Astrocyte (in vitro differentiated cells and primary cell): ENCODE results near the gene ANKRD33B. TPM values are rescaled to one million over a fixed set of nuclear protein-coding genes. Genes with fewer than 3 reads are reported as not detected.
A peak's percentile ranks its signal among the peaks of the same experiment; 100 is the strongest.

Experiments
- DNase-seq: peaks from one replicate; pipeline ENCODE4 v3.0.0-alpha.2; 2010; ENCODE audit warnings: low read depth
- FAIRE-seq: peaks from 2 replicates; lab custom pipeline; 2011; peaks lifted over from hg19 to GRCh38; lab: Jason Lieb, UNC
- H2AFZ ChIP-seq: 2 replicates; pipeline ENCODE4 v1.6.0; 2012; ENCODE audit warnings: low read depth, low read length, inconsistent platforms
- H3K27ac ChIP-seq: 2 replicates; pipeline ENCODE4 v1.5.1; 2011; ENCODE audit warnings: low read depth, low read length, inconsistent platforms
- H3K27me3 ChIP-seq: 2 replicates; pipeline ENCODE4 v1.6.0; 2011; ENCODE audit warnings: low read length, inconsistent platforms; ENCODE audit not compliant: insufficient read depth
- H3K36me3 ChIP-seq: 2 replicates; pipeline ENCODE4 v1.5.1; 2011; ENCODE audit warnings: low read length, inconsistent platforms; ENCODE audit not compliant: insufficient read depth
- H3K4me1 ChIP-seq: 2 replicates; pipeline ENCODE4 v1.5.1; 2011; ENCODE audit warnings: low read length, inconsistent platforms; ENCODE audit not compliant: insufficient read depth
- H3K4me2 ChIP-seq: 2 replicates; pipeline ENCODE4 v1.6.0; 2012; ENCODE audit warnings: low read length, inconsistent platforms
- H3K4me3 ChIP-seq: 2 replicates; pipeline ENCODE4 v1.5.1; 2011; ENCODE audit warnings: low read depth, mild to moderate bottlenecking, low read length, inconsistent platforms; ENCODE audit not compliant: insufficient read depth
- H3K79me2 ChIP-seq: 2 replicates; pipeline ENCODE4 v1.6.0; 2012; ENCODE audit warnings: mild to moderate bottlenecking, low read length, inconsistent platforms; ENCODE audit not compliant: insufficient read depth
- H3K9ac ChIP-seq: 2 replicates; pipeline ENCODE4 v1.6.0; 2012; ENCODE audit warnings: mild to moderate bottlenecking, low read length, inconsistent platforms
- H3K9me3 ChIP-seq: 2 replicates; pipeline ENCODE4 v1.5.1; 2012; ENCODE audit warnings: low read depth, mild to moderate bottlenecking, low read length, inconsistent platforms; ENCODE audit not compliant: insufficient read depth
- H4K20me1 ChIP-seq: 2 replicates; pipeline ENCODE4 v1.6.0; 2012; ENCODE audit warnings: low read length, inconsistent platforms; ENCODE audit not compliant: insufficient read depth
- H3K27ac Mint-ChIP-seq: one replicate; pipeline ENCODE4 v1.8.0; 2021; ENCODE audit warnings: mild to moderate bottlenecking, mixed read lengths; ENCODE audit not compliant: unreplicated experiment
- H3K27me3 Mint-ChIP-seq: one replicate; pipeline ENCODE4 v1.8.0; 2021; ENCODE audit warnings: low read depth, mixed read lengths; ENCODE audit not compliant: unreplicated experiment
- H3K36me3 Mint-ChIP-seq: one replicate; pipeline ENCODE4 v1.8.0; 2021; ENCODE audit warnings: low read depth, mixed read lengths; ENCODE audit not compliant: unreplicated experiment
- H3K4me1 Mint-ChIP-seq: one replicate; pipeline ENCODE4 v1.8.0; 2021; ENCODE audit warnings: low read depth, mixed read lengths; ENCODE audit not compliant: unreplicated experiment
- H3K4me3 Mint-ChIP-seq: one replicate; pipeline ENCODE4 v1.8.0; 2021; ENCODE audit warnings: mild to moderate bottlenecking, moderate library complexity, mixed read lengths; ENCODE audit not compliant: unreplicated experiment
- H3K9me3 Mint-ChIP-seq: one replicate; pipeline ENCODE4 v1.8.0; 2021; ENCODE audit warnings: mild to moderate bottlenecking, mixed read lengths; ENCODE audit not compliant: unreplicated experiment
- CTCF ChIP-seq: IDR thresholded peaks from 2 replicates; pipeline ENCODE4 v1.5.1; 2011; ENCODE audit warnings: low read depth, mild to moderate bottlenecking, inconsistent platforms, low read length, moderate library complexity; ENCODE audit not compliant: insufficient read depth
- EZH2 ChIP-seq: IDR thresholded peaks from 2 replicates; pipeline ENCODE4 v1.6.1; 2012; ENCODE audit warnings: mild to moderate bottlenecking, low read length, inconsistent platforms; ENCODE audit not compliant: insufficient read depth
- total RNA-seq: library from RNA; stranded (reverse); gene quantifications from 2 replicates; pipeline ENCODE4 v1.2.1, GENCODE V29; 2021

ANKRD33B gene
- total RNA-seq, 1 donor from 2014 or later, result 22.7 TPM

GRCh38 chr5:10647640-10648039 is 83.8 kb downstream of the ANKRD33B start:
- no peaks in the 10 kb centered on the region for H3K4me1 Mint-ChIP-seq
- H4K20me1 ChIP-seq, result peaks cover 6% of the 10 kb centered on the region
- no peaks in the 10 kb centered on the region for H3K27me3 ChIP-seq
- no peak overlapping the region for H2AFZ ChIP-seq
- no peak overlapping the region for H3K9ac ChIP-seq
- H3K4me1 ChIP-seq, result no peaks in the 10 kb centered on the region
- no peaks in the 10 kb centered on the region for H3K36me3 ChIP-seq
- H3K36me3 Mint-ChIP-seq, result peaks cover 23% of the 10 kb centered on the region
- H3K27ac Mint-ChIP-seq, result no peak overlapping the region
- no peaks in the 10 kb centered on the region for H3K9me3 ChIP-seq
- H3K4me2 ChIP-seq, result no peak overlapping the region
- no peak for TF ChIP-seq EZH2
- no peak for TF ChIP-seq CTCF
- H3K79me2 ChIP-seq, result no peaks in the 10 kb centered on the region
- no peak for DNase-seq
- no peak overlapping the region for H3K4me3 ChIP-seq
- peaks cover 4% of the 10 kb centered on the region for H3K9me3 Mint-ChIP-seq
- no peak overlapping the region for H3K4me3 Mint-ChIP-seq
- H3K27me3 Mint-ChIP-seq, result no peaks in the 10 kb centered on the region
- H3K27ac ChIP-seq, result no peak overlapping the region
- no peak for FAIRE-seq

- Mint-ChIP-seq H3K4me1 (no peaks in the 10 kb centered on the region), H3K27ac (no peak overlapping the region), H3K4me3 (no peak overlapping the region), H3K9me3 (peaks cover 1% of the 10 kb centered on the region), H3K36me3 (peaks cover 36% of the 10 kb centered on the region), H3K27me3 (no peaks in the 10 kb centered on the region)
- peak overlapping the region; percentile 52 for H3K4me2 ChIP-seq
- H3K27ac ChIP-seq, result no peak overlapping the region
- TF ChIP-seq EZH2 (no peak), CTCF (no peak)
- no peak overlapping the region for H2AFZ ChIP-seq
- H3K9ac ChIP-seq, result no peak overlapping the region
- no peak overlapping the region for H3K4me3 ChIP-seq
- H4K20me1 ChIP-seq, result peaks cover 6% of the 10 kb centered on the region
- no peaks in the 10 kb centered on the region for H3K4me1 ChIP-seq
- H3K36me3 ChIP-seq, result no peaks in the 10 kb centered on the region
- no peaks in the 10 kb centered on the region for H3K9me3 ChIP-seq
- H3K27me3 ChIP-seq, result no peaks in the 10 kb centered on the region
- DNase-seq, result no peak
- no peak for FAIRE-seq
- no peaks in the 10 kb centered on the region for H3K79me2 ChIP-seq
These were observed 85.2 kb downstream of the ANKRD33B start for GRCh38 chr5:10648806-10649665.
